IPS-NIHi7 (cell line): ENCODE measurements around the gene NTRK3.
"Not testable (repeated sequence)": the region's sequence is repeated elsewhere in the genome, so short reads cannot be mapped to it uniquely, and the experiment has no call there.

Experiments
- DNase-seq: peaks from one replicate; pipeline ENCODE4 v3.0.0; 2012; ENCODE audit warnings: mixed read lengths; ENCODE audit errors: extremely low spot score

Gene NTRK3

GRCh38 chr15:87877114-87877810 is 379.3 kb downstream of the NTRK3 start:
- DNase-seq: no peak

DNA sequence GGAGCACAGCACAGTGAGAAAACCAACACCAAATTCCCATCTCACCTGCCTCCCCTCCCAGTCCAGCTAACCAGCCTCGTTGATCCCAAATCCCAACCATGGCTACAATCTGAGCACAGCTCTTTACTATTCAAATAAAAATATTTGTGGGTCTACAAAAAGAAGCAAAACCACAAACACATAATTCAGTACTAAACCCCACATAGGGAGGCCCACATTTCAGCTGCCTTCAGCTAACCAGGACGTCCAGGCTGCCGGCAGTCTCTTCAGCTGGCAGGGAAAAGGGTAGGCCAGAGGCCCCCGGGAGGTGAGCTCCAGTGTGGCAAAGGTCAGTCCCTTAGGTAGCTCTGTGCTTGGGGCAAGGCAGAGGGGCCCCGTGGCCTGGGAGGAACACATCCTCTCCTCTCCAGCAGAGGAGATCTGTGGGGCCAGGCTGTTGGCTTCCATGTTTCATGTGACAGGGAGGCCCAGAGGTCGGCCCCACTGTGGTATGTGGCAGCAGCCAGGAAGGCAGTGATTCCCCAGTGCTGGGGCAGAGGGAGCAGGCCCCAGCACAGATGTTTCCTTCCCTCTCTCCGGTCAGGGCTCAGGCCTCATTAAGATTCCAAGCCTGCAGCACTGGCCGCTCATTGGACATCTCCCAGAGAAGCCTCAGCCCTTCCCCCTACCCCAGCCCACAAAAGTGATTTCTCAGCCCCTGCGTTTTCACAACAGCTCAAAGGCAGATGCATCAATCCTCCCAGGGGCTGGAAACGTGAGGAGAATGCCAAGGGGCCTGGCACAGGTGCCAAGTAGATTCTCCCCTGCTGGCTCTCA is 381.4 kb downstream of the NTRK3 start:
- peak; percentile 50 for DNase-seq

GRCh38 chr15:87873516-87873915 is 383.0 kb downstream of the NTRK3 start:
- DNase-seq: no peak

GRCh38 chr15:87871731-87872320 is 384.7 kb downstream of the NTRK3 start:
- no peak for DNase-seq

DNA sequence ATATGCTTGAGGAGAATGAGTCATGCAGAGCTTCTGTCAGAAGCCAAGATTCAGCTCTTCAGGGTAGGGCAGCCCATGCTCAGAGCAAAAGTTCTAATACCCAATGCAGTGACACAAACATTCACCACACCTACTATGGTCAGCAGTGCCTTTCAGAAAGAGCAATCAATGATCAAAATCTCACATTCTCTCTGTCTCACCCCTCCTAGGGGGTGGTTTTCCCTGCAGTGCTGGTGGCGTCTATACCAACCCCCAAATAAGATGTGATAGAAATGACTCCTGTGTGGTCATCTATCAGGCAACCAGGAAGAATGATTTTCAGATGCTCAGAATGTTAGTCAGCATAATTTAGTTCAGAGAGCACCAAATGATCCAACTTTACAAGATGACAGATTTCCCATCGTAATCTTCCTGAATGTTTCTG is 385.3 kb downstream of the NTRK3 start:
- no peak for DNase-seq

GRCh38 chr15:87866961-87867360 is 389.6 kb downstream of the NTRK3 start:
- DNase-seq: peak; percentile 45

- peak; percentile 71 for DNase-seq
Observed at GRCh38 chr15:87863152-87863551, 393.4 kb downstream of the NTRK3 start.

GRCh38 chr15:87860743-87861142 is 395.8 kb downstream of the NTRK3 start:
- no peak for DNase-seq

- DNase-seq: no peak
Observed at GRCh38 chr15:87858651-87859050, 397.9 kb downstream of the NTRK3 start.

- no peak for DNase-seq
Observed at GRCh38 chr15:87851497-87851896, 405.0 kb downstream of the NTRK3 start.

GRCh38 chr15:87850916-87851315 is 405.6 kb downstream of the NTRK3 start:
- DNase-seq: no peak

- DNase-seq: no peak
Observed at GRCh38 chr15:87849181-87849580, 407.4 kb downstream of the NTRK3 start.

GRCh38 chr15:87848012-87848411 is 408.5 kb downstream of the NTRK3 start:
- no peak for DNase-seq

- DNase-seq: no peak
Observed at GRCh38 chr15:87846746-87847145, 409.8 kb downstream of the NTRK3 start.

- DNase-seq: no peak
Observed at GRCh38 chr15:87843312-87843711, 413.2 kb downstream of the NTRK3 start.

DNA sequence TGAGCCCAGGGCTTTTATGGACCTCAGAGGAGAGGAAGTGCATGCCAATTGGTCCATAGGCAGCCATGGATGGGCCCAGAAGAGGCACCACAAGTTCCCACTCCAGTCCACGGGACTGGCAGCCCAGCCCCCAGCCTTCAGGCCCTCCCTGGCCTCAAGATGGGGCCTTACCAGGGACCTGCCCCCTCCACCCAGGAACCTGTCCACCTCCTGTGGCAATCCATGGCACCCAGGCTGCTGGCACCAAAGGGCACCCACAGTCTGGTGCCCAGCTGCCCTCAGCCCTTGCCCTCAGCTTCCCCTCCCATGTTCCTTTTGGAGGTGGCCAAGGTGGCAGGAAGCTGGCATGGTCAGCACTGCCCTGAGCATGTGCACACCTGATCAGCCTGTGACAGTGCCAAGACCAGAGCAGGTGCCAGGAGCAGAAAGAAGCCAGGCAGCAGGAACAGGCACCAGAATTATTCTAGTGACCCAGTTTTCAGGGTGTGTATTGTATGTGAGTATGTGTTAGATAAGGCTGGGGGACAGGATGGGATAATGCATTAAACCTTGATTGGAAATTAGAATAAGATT is 415.0 kb downstream of the NTRK3 start:
- no peak for DNase-seq

- not testable (repeated sequence) for DNase-seq
Observed at GRCh38 chr15:87835830-87836229, 420.7 kb downstream of the NTRK3 start.

DNA sequence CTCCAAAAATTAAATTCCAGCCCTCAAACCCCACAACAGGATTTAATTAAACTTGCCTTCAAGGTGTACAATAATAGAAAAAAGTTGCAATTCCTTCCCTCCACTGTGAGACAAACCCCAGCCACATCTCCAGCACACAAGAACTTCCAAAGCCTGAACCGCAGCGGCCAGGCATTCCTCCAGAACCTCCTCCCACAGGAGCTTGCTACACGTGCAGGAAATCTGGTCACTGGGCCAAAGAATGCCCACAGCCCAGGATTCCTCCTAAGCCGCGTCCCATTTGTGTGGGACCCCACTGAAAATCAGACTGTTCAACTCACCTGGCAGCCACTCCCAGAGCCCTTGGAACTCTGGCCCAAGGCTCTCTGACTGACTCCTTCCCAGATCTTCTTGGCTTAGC is 423.2 kb downstream of the NTRK3 start:
- not testable (repeated sequence) for DNase-seq

GRCh38 chr15:87829332-87830050 is 427.0 kb downstream of the NTRK3 start:
- DNase-seq: no peak

DNA sequence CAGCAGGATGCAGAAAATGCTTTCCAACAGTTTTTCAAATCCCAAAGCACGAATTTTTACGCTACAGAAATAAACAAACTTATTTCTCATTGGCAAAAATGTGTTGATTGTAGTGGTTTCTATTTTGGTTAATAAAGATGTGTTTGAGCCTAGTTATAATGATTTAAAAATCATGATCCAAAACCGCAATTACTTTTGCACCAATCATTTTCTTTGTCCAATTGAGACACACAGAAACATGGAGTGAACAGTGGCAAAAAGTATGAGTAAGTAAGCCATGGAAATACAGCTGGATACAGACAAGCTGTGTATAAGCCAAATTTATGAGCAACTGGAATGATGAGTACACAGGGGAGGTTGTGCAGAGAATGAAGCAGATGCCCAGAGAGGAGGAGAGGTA is 427.9 kb downstream of the NTRK3 start:
- no peak for DNase-seq

- DNase-seq: no peak
Observed at GRCh38 chr15:87827131-87827530, 429.4 kb downstream of the NTRK3 start.
